ENCODE measurements around the gene TCERG1L. TPM values are rescaled to one million over a fixed set of nuclear protein-coding genes. Genes with fewer than 3 reads are reported as not detected.

The TCERG1L gene
- total RNA-seq, 1 experiment from 2014 or later, result not detected

DNA sequence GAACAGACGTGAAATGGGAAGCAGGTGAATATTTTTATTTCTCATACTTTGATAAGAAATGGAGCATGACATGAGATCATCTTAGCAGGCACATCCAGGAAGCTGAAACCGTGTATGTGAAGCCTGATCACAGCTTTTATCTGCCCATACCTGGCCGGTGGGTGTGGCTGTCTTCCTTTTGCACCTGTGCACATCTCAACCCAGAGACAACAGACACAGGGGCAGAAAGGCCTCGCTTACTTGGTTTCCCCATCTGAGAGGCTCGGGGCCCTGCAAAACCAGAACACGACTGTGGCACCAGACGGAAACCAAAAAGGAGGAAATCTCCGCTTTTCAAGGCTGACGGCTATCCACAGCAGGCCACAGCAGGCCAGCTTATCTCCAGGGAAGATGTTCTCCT is 116.4 kb downstream of the TCERG1L start:
- H3K27me3 ChIP-seq (ENCODE audit: control insufficient read depth, insufficient read depth, low read length), result no peaks in the 10 kb centered on the region
- intact Hi-C loops (cut with micrococcal nuclease; ENCODE audit: unreplicated experiment), result no loop called here
- BruUV-seq (replicated peaks), result no TSS peak

DNA sequence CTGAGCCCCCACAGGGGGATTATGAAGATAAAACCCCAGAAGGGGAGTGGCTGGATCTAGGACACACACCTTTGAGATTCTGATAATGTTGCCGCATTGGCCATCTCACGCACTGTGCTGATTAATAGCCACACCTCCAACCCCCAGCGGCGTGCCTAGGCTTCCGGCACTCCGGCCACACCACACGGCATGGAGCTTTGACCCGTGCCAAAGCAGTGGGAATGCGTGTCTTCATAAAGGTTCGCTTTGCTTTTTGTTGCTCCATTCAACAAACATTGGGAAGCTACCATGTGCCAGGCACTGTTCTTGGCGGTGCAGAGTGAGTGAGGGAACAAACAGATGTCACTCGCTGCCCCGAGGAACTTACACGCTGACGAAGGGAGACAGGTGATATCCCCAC is 117.6 kb downstream of the TCERG1L start:
- H3K27me3 ChIP-seq (ENCODE audit: control insufficient read depth, insufficient read depth, low read length), result no peaks in the 10 kb centered on the region
- ChIA-PET CTCF (no interaction called here), POLR2A (no interaction called here)
- no peak overlapping the region for H3K27ac ChIP-seq (ENCODE audit: low read length)
- DNase-seq (ENCODE audit: low read depth, low spot score), result no peak
- H3K4me3 ChIP-seq (ENCODE audit: low read depth in 2 of 2, low read length in 2 of 2), result no peak overlapping the region
- ATAC-seq, result no peak
- TF ChIP-seq TCF7L2 (IDR thresholded peaks at IDR 0.05; ENCODE audit: low read depth, low read length), result no peak
- TF ChIP-seq, protein P1, sequence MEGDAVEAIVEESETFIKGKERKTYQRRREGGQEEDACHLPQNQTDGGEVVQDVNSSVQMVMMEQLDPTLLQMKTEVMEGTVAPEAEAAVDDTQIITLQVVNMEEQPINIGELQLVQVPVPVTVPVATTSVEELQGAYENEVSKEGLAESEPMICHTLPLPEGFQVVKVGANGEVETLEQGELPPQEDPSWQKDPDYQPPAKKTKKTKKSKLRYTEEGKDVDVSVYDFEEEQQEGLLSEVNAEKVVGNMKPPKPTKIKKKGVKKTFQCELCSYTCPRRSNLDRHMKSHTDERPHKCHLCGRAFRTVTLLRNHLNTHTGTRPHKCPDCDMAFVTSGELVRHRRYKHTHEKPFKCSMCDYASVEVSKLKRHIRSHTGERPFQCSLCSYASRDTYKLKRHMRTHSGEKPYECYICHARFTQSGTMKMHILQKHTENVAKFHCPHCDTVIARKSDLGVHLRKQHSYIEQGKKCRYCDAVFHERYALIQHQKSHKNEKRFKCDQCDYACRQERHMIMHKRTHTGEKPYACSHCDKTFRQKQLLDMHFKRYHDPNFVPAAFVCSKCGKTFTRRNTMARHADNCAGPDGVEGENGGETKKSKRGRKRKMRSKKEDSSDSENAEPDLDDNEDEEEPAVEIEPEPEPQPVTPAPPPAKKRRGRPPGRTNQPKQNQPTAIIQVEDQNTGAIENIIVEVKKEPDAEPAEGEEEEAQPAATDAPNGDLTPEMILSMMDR (IDR thresholded peaks at IDR 0.05), result no peak
- TF ChIP-seq, protein P2, sequence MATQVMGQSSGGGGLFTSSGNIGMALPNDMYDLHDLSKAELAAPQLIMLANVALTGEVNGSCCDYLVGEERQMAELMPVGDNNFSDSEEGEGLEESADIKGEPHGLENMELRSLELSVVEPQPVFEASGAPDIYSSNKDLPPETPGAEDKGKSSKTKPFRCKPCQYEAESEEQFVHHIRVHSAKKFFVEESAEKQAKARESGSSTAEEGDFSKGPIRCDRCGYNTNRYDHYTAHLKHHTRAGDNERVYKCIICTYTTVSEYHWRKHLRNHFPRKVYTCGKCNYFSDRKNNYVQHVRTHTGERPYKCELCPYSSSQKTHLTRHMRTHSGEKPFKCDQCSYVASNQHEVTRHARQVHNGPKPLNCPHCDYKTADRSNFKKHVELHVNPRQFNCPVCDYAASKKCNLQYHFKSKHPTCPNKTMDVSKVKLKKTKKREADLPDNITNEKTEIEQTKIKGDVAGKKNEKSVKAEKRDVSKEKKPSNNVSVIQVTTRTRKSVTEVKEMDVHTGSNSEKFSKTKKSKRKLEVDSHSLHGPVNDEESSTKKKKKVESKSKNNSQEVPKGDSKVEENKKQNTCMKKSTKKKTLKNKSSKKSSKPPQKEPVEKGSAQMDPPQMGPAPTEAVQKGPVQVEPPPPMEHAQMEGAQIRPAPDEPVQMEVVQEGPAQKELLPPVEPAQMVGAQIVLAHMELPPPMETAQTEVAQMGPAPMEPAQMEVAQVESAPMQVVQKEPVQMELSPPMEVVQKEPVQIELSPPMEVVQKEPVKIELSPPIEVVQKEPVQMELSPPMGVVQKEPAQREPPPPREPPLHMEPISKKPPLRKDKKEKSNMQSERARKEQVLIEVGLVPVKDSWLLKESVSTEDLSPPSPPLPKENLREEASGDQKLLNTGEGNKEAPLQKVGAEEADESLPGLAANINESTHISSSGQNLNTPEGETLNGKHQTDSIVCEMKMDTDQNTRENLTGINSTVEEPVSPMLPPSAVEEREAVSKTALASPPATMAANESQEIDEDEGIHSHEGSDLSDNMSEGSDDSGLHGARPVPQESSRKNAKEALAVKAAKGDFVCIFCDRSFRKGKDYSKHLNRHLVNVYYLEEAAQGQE (IDR thresholded peaks at IDR 0.05; ENCODE audit: insufficient read depth in 1 of 2, low read depth in 2 of 2, low read length in 1 of 2), result no peak
- no peak for TF ChIP-seq SIN3A (IDR thresholded peaks at IDR 0.05; ENCODE audit: borderline replicate concordance, insufficient read depth, low read depth, low read length)
- no peak for TF ChIP-seq POLR2AphosphoS5 (IDR thresholded peaks at IDR 0.05; ENCODE audit: low read depth, low read length)
- no peaks in the 10 kb centered on the region for H3K36me3 ChIP-seq (ENCODE audit: control insufficient read depth, insufficient read depth, low read length)
- BruUV-seq (replicated peaks), result no TSS peak
- no peaks in the 10 kb centered on the region for H3K4me1 ChIP-seq (ENCODE audit: control insufficient read depth, insufficient read depth, low read length)
- intact Hi-C loops (cut with micrococcal nuclease; ENCODE audit: unreplicated experiment) (no loop called here), in situ Hi-C loops (cut with HindIII; ENCODE audit: low pct_unique_long_range_greater_than_20kb, low sequenced_read_pairs) (no loop called here)
- no peaks in the 10 kb centered on the region for H3K9me3 ChIP-seq (ENCODE audit: control insufficient read depth, insufficient read depth, low read depth, low read length)

More for the DNA sequence above, 116.4 kb downstream of the TCERG1L start:
- no peaks in the 10 kb centered on the region for H3K4me1 ChIP-seq (ENCODE audit: control insufficient read depth, insufficient read depth, low read length)
- ATAC-seq, result no peak
- H3K4me3 ChIP-seq (ENCODE audit: low read depth in 2 of 2, low read length in 2 of 2), result no peak overlapping the region
- DNase-seq (ENCODE audit: low read depth, low spot score), result no peak
- TF ChIP-seq POLR2AphosphoS5 (IDR thresholded peaks at IDR 0.05; ENCODE audit: low read depth, low read length) (no peak), TCF7L2 (IDR thresholded peaks at IDR 0.05; ENCODE audit: low read depth, low read length) (no peak), SIN3A (IDR thresholded peaks at IDR 0.05; ENCODE audit: borderline replicate concordance, insufficient read depth, low read depth, low read length) (no peak)
- TF ChIP-seq, protein P2 (IDR thresholded peaks at IDR 0.05; ENCODE audit: insufficient read depth in 1 of 2, low read depth in 2 of 2, low read length in 1 of 2), result no peak
- TF ChIP-seq, protein P1 (IDR thresholded peaks at IDR 0.05), result no peak
- H3K9me3 ChIP-seq (ENCODE audit: control insufficient read depth, insufficient read depth, low read depth, low read length), result no peaks in the 10 kb centered on the region
- in situ Hi-C loops (cut with HindIII; ENCODE audit: low pct_unique_long_range_greater_than_20kb, low sequenced_read_pairs), result no loop called here
- H3K36me3 ChIP-seq (ENCODE audit: control insufficient read depth, insufficient read depth, low read length), result no peaks in the 10 kb centered on the region
- CTCF ChIA-PET, result no interaction called here
- POLR2A ChIA-PET, result no interaction called here
- no peak overlapping the region for H3K27ac ChIP-seq (ENCODE audit: low read length)

All from Panc1 (cell line).